OCI-LY1 (cell line): ENCODE data around the gene SLC38A8.

Experiments used
- H2AFZ ChIP-seq: fragments of 200-600 bp; sonication (generic), shearing (Covaris generic); 2 replicates; pipeline ENCODE4 v1.6.0; 2014; ENCODE audit warnings: antibody characterized with exemption, mild to moderate bottlenecking, low read length
- H3F3A ChIP-seq: fragments of 200-600 bp; sonication (generic), shearing (Covaris generic); 2 replicates; pipeline ENCODE4 v1.6.0; 2014; ENCODE audit warnings: mild to moderate bottlenecking, antibody characterized with exemption, low read length, moderate library complexity; ENCODE audit not compliant: insufficient read depth
- H3K27ac ChIP-seq: fragments of 200-600 bp; sonication (generic); 2 replicates; pipeline ENCODE4 v1.5.1; 2014; ENCODE audit warnings: low read length, mixed run types, mild to moderate bottlenecking, low read depth; ENCODE audit not compliant: poor library complexity, severe bottlenecking
- H3K27me3 ChIP-seq: fragments of 200-600 bp; sonication (generic); 2 replicates; pipeline ENCODE4 v1.6.0; 2014; ENCODE audit warnings: antibody characterized with exemption, mild to moderate bottlenecking, low read length, moderate library complexity; ENCODE audit not compliant: insufficient read depth
- H3K36me3 ChIP-seq: fragments of 200-600 bp; sonication (generic); 2 replicates; pipeline ENCODE4 v1.6.1; 2014; ENCODE audit warnings: mild to moderate bottlenecking, antibody characterized with exemption, low read length, moderate library complexity, mixed read lengths; ENCODE audit not compliant: insufficient read depth
- H3K4me1 ChIP-seq: fragments of 200-600 bp; sonication (generic); 2 replicates; pipeline ENCODE4 v1.5.1; 2014; ENCODE audit warnings: mild to moderate bottlenecking, low read length, moderate library complexity; ENCODE audit not compliant: insufficient read depth, severe bottlenecking
- H3K4me2 ChIP-seq: fragments of 200-600 bp; sonication (generic), shearing (Covaris generic); 2 replicates; pipeline ENCODE4 v1.6.1; 2014; ENCODE audit warnings: low read length
- H3K4me3 ChIP-seq: fragments of 200-600 bp; sonication (generic); 2 replicates; pipeline ENCODE4 v1.5.1; 2014; ENCODE audit warnings: low read length, low read depth, mild to moderate bottlenecking, mixed read lengths; ENCODE audit not compliant: poor library complexity, severe bottlenecking
- H3K79me2 ChIP-seq: fragments of 200-600 bp; shearing (Covaris generic); 2 replicates; pipeline ENCODE4 v1.6.1; 2016; ENCODE audit warnings: mixed run types, low read length, mixed read lengths; ENCODE audit not compliant: insufficient read depth
- H3K9ac ChIP-seq: fragments of 200-600 bp; sonication (generic), shearing (Covaris generic); 2 replicates; pipeline ENCODE4 v1.6.1; 2014; ENCODE audit warnings: mild to moderate bottlenecking, low read length, mixed read lengths
- H3K9me2 ChIP-seq: fragments of 200-600 bp; sonication (generic), shearing (Covaris generic); 2 replicates; pipeline ENCODE4 v1.6.1; 2014; ENCODE audit warnings: low read depth, mild to moderate bottlenecking, low read length, mixed read lengths
- H3K9me3 ChIP-seq: fragments of 200-600 bp; shearing (Covaris generic); 2 replicates; pipeline ENCODE4 v1.6.1; 2014; ENCODE audit warnings: low read length, mixed read lengths
- H4K20me1 ChIP-seq: fragments of 200-600 bp; sonication (generic), shearing (Covaris generic); 2 replicates; pipeline ENCODE4 v1.6.0; 2016; ENCODE audit warnings: mild to moderate bottlenecking, low read length; ENCODE audit not compliant: insufficient read depth
- EZH2 ChIP-seq: fragments of 200-600 bp; sonication (generic), shearing (Covaris generic); IDR thresholded peaks from 2 replicates; pipeline ENCODE4 v1.8.0; 2017; ENCODE audit warnings: borderline replicate concordance, mixed run types, mild to moderate bottlenecking, antibody characterized with exemption, low read length, moderate library complexity, mixed read lengths
- TF ChIP-seq, protein P1 (sequence below): fragments of 200-600 bp; sonication (generic), shearing (Covaris generic); IDR thresholded peaks from 2 replicates; pipeline ENCODE4 v1.5.1; 2017; ENCODE audit warnings: mild to moderate bottlenecking, antibody characterized with exemption, low read length, moderate library complexity, mixed read lengths

SLC38A8 gene

DNA sequence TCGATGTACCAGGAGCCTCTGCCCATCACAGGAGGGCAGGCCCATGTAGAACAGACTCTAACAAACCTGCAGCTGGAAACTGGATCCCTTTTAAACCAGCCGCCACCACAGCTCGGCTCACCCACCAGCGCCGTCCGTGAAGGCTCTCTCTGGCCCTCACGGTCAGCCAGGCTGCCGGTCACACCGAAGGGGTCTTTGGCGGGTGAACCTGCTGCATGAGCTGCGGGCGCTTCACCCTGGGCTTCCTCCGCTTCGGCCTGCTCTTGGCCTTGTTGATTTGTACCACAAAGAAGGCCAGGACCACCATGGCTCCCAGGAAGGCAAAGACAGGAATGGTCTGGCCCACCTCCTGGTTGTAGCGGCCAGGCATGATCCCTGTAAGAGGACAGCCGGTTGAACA, 11.7 kb upstream of the SLC38A8 start:
- no peaks in the 10 kb centered on the region for H3K27me3 ChIP-seq
- no peaks in the 10 kb centered on the region for H3K9me3 ChIP-seq
- peaks cover 79% of the 10 kb centered on the region for H3K36me3 ChIP-seq
- H3K9me2 ChIP-seq = no peaks in the 10 kb centered on the region
- no peak overlapping the region for H2AFZ ChIP-seq
- H4K20me1 ChIP-seq = no peaks in the 10 kb centered on the region
- no peak overlapping the region for H3K9ac ChIP-seq
- no peaks in the 10 kb centered on the region for H3F3A ChIP-seq
- no peak overlapping the region for H3K4me2 ChIP-seq
- no peak overlapping the region for H3K27ac ChIP-seq
- H3K4me3 ChIP-seq = no peak overlapping the region
- TF ChIP-seq, protein P1, sequence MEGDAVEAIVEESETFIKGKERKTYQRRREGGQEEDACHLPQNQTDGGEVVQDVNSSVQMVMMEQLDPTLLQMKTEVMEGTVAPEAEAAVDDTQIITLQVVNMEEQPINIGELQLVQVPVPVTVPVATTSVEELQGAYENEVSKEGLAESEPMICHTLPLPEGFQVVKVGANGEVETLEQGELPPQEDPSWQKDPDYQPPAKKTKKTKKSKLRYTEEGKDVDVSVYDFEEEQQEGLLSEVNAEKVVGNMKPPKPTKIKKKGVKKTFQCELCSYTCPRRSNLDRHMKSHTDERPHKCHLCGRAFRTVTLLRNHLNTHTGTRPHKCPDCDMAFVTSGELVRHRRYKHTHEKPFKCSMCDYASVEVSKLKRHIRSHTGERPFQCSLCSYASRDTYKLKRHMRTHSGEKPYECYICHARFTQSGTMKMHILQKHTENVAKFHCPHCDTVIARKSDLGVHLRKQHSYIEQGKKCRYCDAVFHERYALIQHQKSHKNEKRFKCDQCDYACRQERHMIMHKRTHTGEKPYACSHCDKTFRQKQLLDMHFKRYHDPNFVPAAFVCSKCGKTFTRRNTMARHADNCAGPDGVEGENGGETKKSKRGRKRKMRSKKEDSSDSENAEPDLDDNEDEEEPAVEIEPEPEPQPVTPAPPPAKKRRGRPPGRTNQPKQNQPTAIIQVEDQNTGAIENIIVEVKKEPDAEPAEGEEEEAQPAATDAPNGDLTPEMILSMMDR = no peak
- TF ChIP-seq EZH2 = no peak
- H3K79me2 ChIP-seq = no peaks in the 10 kb centered on the region
- H3K4me1 ChIP-seq = no peaks in the 10 kb centered on the region

DNA sequence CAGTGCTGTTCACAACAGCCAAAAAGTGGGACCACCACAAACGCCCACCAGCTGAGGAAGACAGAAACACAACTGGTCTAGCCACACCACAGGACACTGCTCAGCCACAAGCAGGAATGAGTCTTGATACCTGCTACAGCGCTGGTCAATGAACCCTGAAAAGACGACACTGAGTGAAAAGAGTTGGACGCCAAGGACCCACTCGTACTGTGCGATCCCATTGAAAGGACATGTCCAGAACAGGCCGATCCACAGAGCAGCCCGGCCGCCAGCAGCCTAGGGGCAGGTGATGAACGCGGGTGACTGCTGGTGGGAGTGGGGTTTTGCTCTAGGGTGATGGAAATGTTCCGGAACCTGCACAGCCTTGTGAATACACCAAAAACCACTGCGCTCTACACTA, 10.6 kb upstream of the SLC38A8 start:
- Histone ChIP-seq H3K4me1 (no peaks in the 10 kb centered on the region), H3K4me3 (no peak overlapping the region), H3K4me2 (no peak overlapping the region), H3K9me2 (no peaks in the 10 kb centered on the region), H2AFZ (no peak overlapping the region), H4K20me1 (no peaks in the 10 kb centered on the region), H3K27me3 (no peaks in the 10 kb centered on the region), H3K27ac (no peak overlapping the region), H3K9me3 (no peaks in the 10 kb centered on the region), H3K9ac (no peak overlapping the region), H3F3A (no peaks in the 10 kb centered on the region), H3K79me2 (no peaks in the 10 kb centered on the region), H3K36me3 (peaks cover 68% of the 10 kb centered on the region)
- TF ChIP-seq, protein P1 = no peak

DNA sequence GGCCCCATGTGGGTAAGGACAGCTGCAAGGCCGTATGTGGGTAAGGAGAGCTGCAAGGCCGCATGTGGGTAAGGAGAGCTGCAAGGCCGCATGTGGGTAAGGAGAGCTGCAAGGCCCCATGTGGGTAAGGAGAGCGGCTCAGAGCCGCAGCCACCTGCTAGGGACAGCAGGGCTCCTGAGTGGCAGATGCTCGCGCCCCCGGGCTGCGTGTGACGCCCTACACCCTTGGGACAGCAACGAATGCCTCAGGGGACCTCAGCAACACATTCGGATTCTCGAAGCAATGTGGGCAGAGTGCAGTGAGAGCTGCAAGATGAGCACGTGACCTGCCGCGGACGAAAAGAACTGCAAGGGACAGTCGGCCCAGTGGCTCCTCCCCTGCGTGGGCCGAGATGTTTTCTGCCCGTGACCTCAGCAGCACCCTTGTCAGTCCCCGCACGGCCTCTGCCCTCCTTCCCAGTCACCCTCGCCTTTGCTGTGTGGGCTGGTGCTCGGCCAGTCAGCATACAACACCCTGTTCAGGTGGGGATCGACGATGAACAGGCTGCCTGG, 9.6 kb upstream of the SLC38A8 start:
- Histone ChIP-seq H3K9me3 (no peaks in the 10 kb centered on the region), H3K27ac (no peak overlapping the region), H2AFZ (no peak overlapping the region), H3K79me2 (no peaks in the 10 kb centered on the region), H3K9ac (no peak overlapping the region), H3K36me3 (peaks cover 57% of the 10 kb centered on the region), H3F3A (no peaks in the 10 kb centered on the region), H3K9me2 (no peaks in the 10 kb centered on the region), H3K27me3 (no peaks in the 10 kb centered on the region), H3K4me2 (no peak overlapping the region), H3K4me3 (no peak overlapping the region), H4K20me1 (no peaks in the 10 kb centered on the region), H3K4me1 (no peaks in the 10 kb centered on the region)
- TF ChIP-seq EZH2 = no peak
- TF ChIP-seq, protein P1 = no peak
